Heart left ventricle (tissue), 16 donors: Measurements from ENCODE around the gene LOXL4. TPM values are rescaled to one million over a fixed set of nuclear protein-coding genes. Genes with fewer than 3 reads are reported as not detected.

Source experiments
- ATAC-seq, 4 donors: fragments of 200-7000 bp; cut with Tn5 transposase; one replicate each; pipeline ENCODE4 v1.9.1; 2020 to 2022; ENCODE audit warnings: moderate library complexity in 4 of 4, mild to moderate bottlenecking in 3 of 4, moderate number of reproducible peaks in 1 of 4
- DNase-seq, 5 donors: peaks; one replicate each; pipeline ENCODE4 v3.0.0-alpha.2; 2020
- H3K27ac ChIP-seq, 12 donors: fragments of 200-600 bp; sonication (generic) in 4 of 12; one replicate each; pipeline versions ENCODE4 v1.5.0 to v1.8.0; 2016 to 2022; ENCODE audit warnings: mild to moderate bottlenecking in 2 of 12
- H3K27me3 ChIP-seq, 9 donors: fragments of 200-600 bp; sonication (generic) in 2 of 9; one replicate each; pipeline versions ENCODE4 v1.5.1 to v1.8.0; 2016 to 2022; ENCODE audit warnings: mild to moderate bottlenecking in 3 of 9
- H3K36me3 ChIP-seq, 9 donors: fragments of 200-600 bp; sonication (generic) in 2 of 9; one replicate each; pipeline versions ENCODE4 v1.5.0 to v1.8.0; 2018 to 2022; ENCODE audit warnings: mild to moderate bottlenecking in 2 of 9
- H3K4me1 ChIP-seq, 12 donors: fragments of 200-600 bp; sonication (generic) in 4 of 12; one replicate each; pipeline versions ENCODE4 v1.5.0 to v1.8.0; 2016 to 2022; ENCODE audit warnings: mild to moderate bottlenecking in 3 of 12
- H3K4me3 ChIP-seq, 12 donors: fragments of 200-600 bp; sonication (generic) in 4 of 12; one replicate each; pipeline versions ENCODE4 v1.5.0 to v1.8.0; 2017 to 2022; ENCODE audit warnings: mild to moderate bottlenecking in 9 of 12, moderate library complexity in 4 of 12
- H3K9me3 ChIP-seq, 12 donors: fragments of 200-600 bp; sonication (generic) in 4 of 12; one replicate each; pipeline versions ENCODE4 v1.5.0 to v1.8.0; 2016 to 2022; ENCODE audit warnings: mild to moderate bottlenecking in 1 of 12
- CTCF ChIP-seq, 12 donors: fragments of 200-600 bp; sonication (generic) in 4 of 12; IDR thresholded peaks; one replicate each; pipeline versions ENCODE4 v1.5.0 to v1.8.0; 2018 to 2022; ENCODE audit warnings: antibody characterized with exemption in 12 of 12, mild to moderate bottlenecking in 5 of 12
- POLR2A ChIP-seq, 2 donors: fragments of 450-650 bp; IDR thresholded peaks; one replicate each; pipeline ENCODE4 v1.6.1; 2017; ENCODE audit warnings: antibody characterized with exemption in 2 of 2, mild to moderate bottlenecking in 2 of 2, moderate library complexity in 2 of 2
- WGBS, 4 donors: extraction: QIAGEN DNeasy Blood & Tissue Kit in 2 of 4; methylation state at CpG; one replicate each; pipeline versions ENCODE4 v1.1.5 to v1.1.7; 2013 to 2018; 5-methylcytosine and 5-hydroxymethylcytosine counted together
- intact Hi-C, 10 donors: fragments of 100-400 bp; cut with DNase I; formaldehyde crosslinking; loops; one replicate each; pipeline versions ENCODE4 v1.11.1 to v1.14.2; 2022
- polyA plus RNA-seq, 2 donors: library from polyadenylated mRNA; stranded (reverse); fragments of 200-250 nt; gene quantifications; one replicate each; pipeline ENCODE4 v1.2.3, GENCODE V29; 2013
- total RNA-seq, 9 donors: library from RNA; depleted of rRNA in 2 of 9; stranded (reverse); fragments of >200 nt in 2 of 9; fragmentation: NEBNext Ultra II Directional in 3 of 9; extraction: Animal tissue kit (Norgen Biotek cat#: 25700) in 3 of 9; gene quantifications; one replicate each; pipeline versions ENCODE4 v1.1.0 to v1.2.4, GENCODE V29; 2016 to 2023
- donor health status: ischemic (EF 13 %, LVEDD 7.1; RV severe dilation, severe dysfunction).
- donor health status: healthy with polysubstance abuse.
- donor health status: DM: no; HTN: yes; CAD: no.
- donor health status: DM: no; HTN: no; CAD: no.
- donor health status: ischemic (EF 25% LVEDD 6.9; RV normal size, moderate dysfunction).
- donor health status: ischemic (EF 25% LVEDD 5.7; RV mildly dilated, moderate dysfunction).
- donor health status: healthy.
- donor health status: DM: yes; HTN: yes; CAD: no.
- donor health status: ischemic (EF 35%, LVEDD 5.7; RV mildly dilated, moderate dysfunction).
- donor health status: nonischemic (EF 11% LVEDD 7.7; RV severe dilation, severe dysfunction).
- donor health status: DM: yes; HTN: yes; CAD: no.
- donor health status: PGD.
- donor health status: ischemic (EF 29% LVEDD 5.4; RV normal size, mild dysfunction).
- donor health status: nonischemic (EF 23%, LVEDD 6.1; RV moderate dilation, normal function).

Gene LOXL4
- total and polyA plus RNA-seq, 11 donors: 0.88 to 68.8 (median 1.7) TPM

GRCh38 chr10:98224509-98224908 lies 43.5 kb downstream of the LOXL4 start:
- H3K27me3 ChIP-seq: no peaks in the 10 kb centered on the region
- no peaks in the 10 kb centered on the region for H3K36me3 ChIP-seq
- no peak for DNase-seq
- H3K27ac ChIP-seq: no peak overlapping the region
- peaks cover 0 to 25% (median 10%) of the 10 kb centered on the region in 12 donors for H3K9me3 ChIP-seq
- TF ChIP-seq CTCF (IDR thresholded peaks at IDR 0.05) (no peak), POLR2A (IDR thresholded peaks at IDR 0.05) (no peak)
- 70 to 75% (median 74%) methylated on average over 2 of the region's 2 CpGs for WGBS, 4 donors
- no peak overlapping the region for H3K4me3 ChIP-seq
- intact Hi-C loops: no loop called here
- peaks cover 0 to 21% (median 9%) of the 10 kb centered on the region in 12 donors for H3K4me1 ChIP-seq
- no peak for ATAC-seq

GRCh38 chr10:98223874-98224273 lies 44.1 kb downstream of the LOXL4 start:
- WGBS, 4 donors: 96 to 98% (median 96%) methylated on average over 5 to 6 of the region's 6 CpGs
- TF ChIP-seq CTCF (IDR thresholded peaks at IDR 0.05) (no peak), POLR2A (IDR thresholded peaks at IDR 0.05) (no peak)

GRCh38 chr10:98217801-98218200 lies 50.2 kb downstream of the LOXL4 start:
- intact Hi-C loops: no loop called here
- Histone ChIP-seq H3K9me3 (peaks cover 0 to 39% (median 14%) of the 10 kb centered on the region in 12 donors), H3K4me3 (no peak overlapping the region), H3K36me3 (peaks cover 0 to 5% (median 0%) of the 10 kb centered on the region in 9 donors), H3K27ac (no peak overlapping the region), H3K4me1 (peaks cover 0 to 8% (median 0%) of the 10 kb centered on the region in 12 donors), H3K27me3 (no peaks in the 10 kb centered on the region)
- WGBS, 4 donors: 53 to 67% (median 60%) methylated on average over 1 of the region's 1 CpG
- no peak for DNase-seq
- ATAC-seq: no peak
- TF ChIP-seq CTCF (IDR thresholded peaks at IDR 0.05) (no peak), POLR2A (IDR thresholded peaks at IDR 0.05) (no peak)

More at GRCh38 chr10:98223874-98224273, 44.1 kb downstream of the LOXL4 start:
- H3K27ac ChIP-seq: no peak overlapping the region
- no peak for ATAC-seq
- no peak overlapping the region for H3K4me3 ChIP-seq
- peaks cover 0 to 21% (median 9%) of the 10 kb centered on the region in 12 donors for H3K4me1 ChIP-seq
- intact Hi-C loops: no loop called here
- DNase-seq: no peak
- no peaks in the 10 kb centered on the region for H3K36me3 ChIP-seq
- peaks cover 0 to 31% (median 16%) of the 10 kb centered on the region in 12 donors for H3K9me3 ChIP-seq
- no peaks in the 10 kb centered on the region for H3K27me3 ChIP-seq

GRCh38 chr10:98215373-98215772 lies 52.6 kb downstream of the LOXL4 start:
- no peak overlapping the region for H3K27ac ChIP-seq
- H3K27me3 ChIP-seq: no peaks in the 10 kb centered on the region
- H3K9me3 ChIP-seq: peaks cover 0 to 39% (median 14%) of the 10 kb centered on the region in 12 donors
- DNase-seq (no peak), ATAC-seq (no peak)
- TF ChIP-seq POLR2A (IDR thresholded peaks at IDR 0.05) (no peak), CTCF (IDR thresholded peaks at IDR 0.05) (no peak)
- intact Hi-C loops: no loop called here
- peaks cover 0 to 17% (median 4%) of the 10 kb centered on the region in 12 donors for H3K4me1 ChIP-seq
- peaks cover 0 to 5% (median 0%) of the 10 kb centered on the region in 9 donors for H3K36me3 ChIP-seq
- 95 to 98% (median 96%) methylated on average over 2 of the region's 2 CpGs for WGBS, 4 donors
- no peak overlapping the region for H3K4me3 ChIP-seq
